Measurements from ENCODE around the gene XXYLT1.
"Not testable (repeated sequence)": the region's sequence is repeated elsewhere in the genome, so short reads cannot be mapped to it uniquely, and the experiment has no call there.

The XXYLT1 gene

DNA sequence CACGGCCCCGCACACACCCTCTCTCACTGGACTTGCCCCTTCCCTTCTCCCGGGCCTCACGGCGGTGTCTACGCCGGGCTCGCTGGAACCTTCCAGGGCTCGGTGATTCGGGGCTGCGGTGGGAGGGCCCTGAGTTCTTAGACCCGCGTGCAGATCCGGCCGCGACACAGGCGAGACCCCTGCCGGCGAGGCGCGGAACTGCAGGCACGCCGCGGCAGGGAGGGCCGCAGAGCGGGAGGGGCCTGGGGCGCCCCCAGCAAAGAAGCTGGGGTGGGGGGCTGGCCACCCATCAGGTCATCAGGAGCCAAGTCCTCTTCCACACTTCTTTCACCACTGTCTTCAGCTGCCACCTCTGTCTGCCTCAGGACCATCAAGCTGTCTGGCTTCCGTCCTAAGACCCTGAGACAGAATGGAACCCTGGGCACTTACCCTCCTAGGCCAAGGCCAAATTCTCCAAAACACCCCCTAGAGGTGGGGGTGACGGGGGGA is 164.5 kb downstream of the XXYLT1 start:
- peak; percentile 90 for DNase-seq

DNA sequence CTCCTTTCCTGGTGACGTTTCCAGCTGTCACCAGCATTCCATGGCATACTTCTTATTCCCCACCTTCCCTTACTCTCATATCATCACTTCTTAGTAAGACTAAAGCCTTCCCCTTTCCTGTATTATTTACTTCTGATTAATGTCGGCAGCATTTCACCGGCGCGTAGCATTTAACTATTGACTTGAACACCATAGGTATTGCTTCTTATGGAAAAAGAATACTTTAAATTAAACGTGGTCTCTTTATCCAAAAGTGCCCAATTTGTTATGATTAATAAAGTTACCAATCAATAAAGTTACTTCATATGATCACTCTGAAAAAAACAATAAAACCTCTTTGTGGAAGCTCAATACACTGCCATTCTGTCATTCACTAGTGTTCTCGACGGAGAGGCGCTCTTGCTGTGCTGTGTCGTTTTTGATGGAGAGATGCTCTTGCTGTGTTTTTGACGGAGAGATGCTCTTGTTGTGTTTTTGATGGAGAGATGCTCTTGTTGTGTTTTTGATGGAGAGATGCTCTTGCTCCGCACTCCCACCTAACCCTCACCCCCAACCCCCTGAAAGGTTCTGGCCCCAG is 165.0 kb downstream of the XXYLT1 start:
- DNase-seq = no peak

DNA sequence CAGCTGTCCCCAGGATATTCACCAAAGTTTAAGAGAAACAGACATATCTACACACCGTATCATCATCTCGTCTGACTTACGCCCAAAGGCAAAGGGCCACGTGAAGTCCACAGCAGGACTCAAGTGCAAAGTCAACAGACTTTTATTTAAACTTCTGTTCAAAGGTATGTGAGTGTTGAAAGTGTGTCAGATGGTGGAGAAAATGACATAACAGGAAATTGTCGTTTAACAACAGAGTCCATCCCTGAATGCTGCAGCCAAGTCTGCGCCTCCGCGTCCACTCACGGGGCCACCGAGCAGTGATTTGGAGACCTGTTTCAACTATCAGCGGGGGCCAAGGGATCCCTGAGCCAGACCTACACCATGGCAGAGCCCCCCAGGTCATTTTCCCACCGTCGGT is 165.6 kb downstream of the XXYLT1 start:
- DNase-seq = no peak

DNA sequence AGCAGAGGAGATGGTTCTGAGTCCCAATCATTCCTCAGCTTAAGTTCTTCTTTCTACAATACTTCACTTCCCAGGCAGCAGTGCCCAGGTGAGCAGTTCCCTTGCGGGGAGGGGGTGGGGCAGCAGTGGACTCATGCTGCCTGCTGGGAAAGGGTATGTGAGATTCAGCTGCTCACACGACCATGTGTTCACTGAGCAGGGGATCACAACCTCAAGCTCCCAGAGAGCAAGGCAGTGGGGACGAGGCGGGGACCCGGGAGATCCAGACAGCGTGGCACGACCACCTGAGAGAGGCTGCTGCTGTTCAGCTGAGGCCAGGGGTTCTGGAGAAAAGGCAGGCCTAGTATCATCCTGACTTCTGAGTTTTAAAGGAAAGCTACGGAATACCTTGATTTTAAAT is 166.6 kb downstream of the XXYLT1 start:
- no peak for DNase-seq

DNA sequence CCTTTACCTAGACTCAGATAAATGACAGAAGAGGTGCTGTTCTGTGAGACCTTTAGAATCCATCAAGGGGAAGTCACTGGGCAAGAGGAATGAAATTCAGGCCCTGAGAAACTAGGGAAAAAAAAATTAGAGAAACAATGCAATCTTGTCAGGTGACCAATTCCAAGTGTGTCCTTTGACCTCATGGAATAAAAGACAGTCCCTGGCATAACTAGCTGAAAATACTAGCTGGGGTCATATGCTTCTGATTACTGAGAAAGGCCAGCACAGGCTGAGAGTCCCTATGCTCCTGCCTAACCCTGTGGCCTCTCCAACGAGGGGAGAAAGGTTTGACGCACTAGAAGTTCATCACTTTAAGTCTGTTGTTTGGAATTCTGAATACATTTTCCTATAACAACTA is 167.3 kb downstream of the XXYLT1 start:
- DNase-seq = no peak

DNA sequence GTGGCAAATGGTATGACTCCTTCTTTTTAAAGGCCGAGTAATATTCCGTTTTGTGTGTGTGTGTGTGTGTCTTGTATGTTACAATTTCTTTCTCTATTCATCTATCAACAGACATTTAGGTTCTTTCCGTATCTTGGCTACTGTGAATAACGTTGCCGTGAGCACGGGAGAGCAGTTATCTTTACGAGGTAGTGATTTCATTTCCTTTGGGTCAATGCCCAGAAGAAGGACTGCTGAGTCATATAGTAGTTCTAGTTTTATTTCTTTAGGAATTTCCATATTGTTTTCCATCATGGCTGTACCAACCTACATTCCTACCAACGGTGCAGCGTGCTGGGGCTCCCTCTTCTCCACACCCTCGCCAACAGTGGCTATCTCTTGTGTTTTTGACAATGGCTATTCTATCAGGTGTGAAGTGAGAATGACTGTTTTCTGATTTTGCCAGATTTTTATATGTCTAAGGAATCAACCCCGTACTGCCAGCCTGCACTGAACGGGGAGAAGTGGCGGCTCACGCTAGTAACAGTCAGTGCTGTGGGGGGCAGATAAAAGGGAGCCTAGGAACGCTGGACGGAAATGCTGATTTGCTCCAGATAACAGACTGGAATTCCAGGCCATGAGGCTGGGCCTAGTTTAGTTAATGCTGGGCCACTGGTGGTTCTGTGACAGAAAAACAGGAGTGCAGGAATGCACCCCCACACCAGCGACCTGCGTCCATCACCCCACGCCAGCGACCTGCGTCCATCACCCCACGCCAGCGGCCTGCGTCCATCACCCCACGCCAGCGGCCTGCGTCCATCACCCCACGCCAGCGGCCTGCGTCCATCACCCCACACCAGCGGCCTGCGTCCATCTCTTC is 168.1 kb downstream of the XXYLT1 start:
- no peak for DNase-seq

DNA sequence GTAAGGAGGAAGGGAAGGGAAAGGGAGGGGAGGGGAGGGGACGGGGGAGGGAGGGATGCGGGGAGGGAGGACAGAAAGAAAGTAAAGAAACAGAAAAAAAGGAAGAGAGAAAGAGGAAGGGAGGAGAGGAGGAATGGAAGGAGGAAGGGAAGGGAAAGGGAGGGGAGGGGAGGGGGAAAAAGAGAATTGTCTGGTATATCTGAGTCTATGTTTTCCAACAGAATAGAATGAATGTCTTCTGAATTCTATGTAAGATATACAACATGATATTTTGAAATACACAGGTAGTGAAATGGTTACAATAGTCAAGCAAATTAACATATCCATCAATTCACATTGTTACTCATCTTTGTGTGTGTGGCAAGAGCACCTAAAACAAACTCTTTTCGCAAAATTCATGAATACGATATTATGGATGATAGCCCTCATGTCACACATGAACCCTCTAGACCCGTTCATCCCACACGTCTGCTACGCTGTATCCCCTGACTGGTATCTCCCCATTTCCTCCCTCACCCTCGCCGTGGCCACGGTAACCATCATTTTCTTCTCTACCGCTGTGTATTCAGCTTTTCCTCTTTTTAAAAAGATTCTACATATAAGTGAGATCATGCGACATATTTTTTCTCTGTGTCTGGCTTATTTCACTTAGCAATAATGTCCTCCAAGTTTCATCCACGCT is 168.9 kb downstream of the XXYLT1 start:
- no peak for DNase-seq

DNA sequence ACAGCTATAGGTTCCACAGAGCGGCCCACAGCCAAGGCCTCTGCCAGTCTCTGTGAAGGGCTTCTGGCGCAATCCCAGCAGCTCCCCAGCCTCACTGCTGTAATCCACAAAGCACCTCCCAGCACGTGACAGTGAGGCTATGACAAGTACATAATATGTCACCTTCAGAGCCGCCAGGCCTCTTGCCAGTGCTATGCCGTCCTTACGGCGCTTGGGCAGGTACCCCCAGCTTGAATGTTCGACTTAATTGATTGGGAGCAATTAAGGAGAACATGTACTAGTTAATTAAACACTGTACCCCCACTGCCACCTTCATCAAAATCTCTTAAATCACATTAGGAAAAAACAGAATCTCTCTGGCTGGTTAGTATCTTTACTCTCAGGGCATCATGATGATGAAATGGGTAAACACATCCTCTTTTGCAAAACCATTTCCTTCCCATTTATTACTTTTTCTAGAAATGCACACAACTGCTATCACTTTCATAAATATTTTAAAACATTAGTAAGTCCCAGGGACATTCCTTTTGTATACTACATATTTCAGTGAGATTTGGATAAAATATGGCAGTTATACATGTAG is 169.9 kb downstream of the XXYLT1 start:
- no peak for DNase-seq

DNA sequence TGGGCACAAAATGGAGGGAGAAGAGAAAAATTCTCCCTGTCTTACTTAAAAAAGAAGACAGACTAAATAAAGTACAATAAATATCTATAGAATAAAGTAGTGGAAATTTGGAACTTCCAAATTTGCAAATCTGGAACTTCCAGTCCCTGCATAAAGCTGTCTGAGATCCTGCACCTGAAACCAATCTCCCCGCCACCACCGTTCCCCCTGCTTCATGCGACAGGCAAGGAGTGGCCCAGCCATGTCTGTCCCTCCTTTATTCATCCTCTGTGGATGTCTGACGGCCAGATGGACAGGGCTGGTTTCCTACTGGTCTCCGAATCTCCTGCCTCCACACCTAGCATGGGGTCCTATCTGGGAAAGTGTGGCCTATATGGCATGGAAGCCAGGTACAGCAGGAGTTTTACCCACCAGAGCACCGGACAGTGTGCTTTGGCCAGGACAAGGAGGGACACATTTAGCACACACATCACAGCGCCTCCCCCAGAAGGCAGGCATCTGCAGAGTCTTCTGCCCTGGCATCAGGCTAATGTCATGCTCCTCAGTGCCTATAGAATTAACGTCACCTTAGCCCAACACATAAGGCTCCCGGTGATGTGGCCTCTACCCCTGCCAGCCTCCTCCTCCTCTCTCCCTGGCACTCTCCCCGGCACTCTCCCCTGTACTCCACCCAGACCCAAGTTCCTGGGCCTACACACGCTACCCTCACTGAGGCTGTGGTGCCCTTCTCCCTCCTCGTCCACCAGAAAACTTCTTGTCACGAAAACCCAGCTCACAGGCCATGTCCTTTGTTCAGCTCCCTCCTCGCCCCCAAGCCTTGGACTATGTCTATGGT is 170.8 kb downstream of the XXYLT1 start:
- DNase-seq = no peak

DNA sequence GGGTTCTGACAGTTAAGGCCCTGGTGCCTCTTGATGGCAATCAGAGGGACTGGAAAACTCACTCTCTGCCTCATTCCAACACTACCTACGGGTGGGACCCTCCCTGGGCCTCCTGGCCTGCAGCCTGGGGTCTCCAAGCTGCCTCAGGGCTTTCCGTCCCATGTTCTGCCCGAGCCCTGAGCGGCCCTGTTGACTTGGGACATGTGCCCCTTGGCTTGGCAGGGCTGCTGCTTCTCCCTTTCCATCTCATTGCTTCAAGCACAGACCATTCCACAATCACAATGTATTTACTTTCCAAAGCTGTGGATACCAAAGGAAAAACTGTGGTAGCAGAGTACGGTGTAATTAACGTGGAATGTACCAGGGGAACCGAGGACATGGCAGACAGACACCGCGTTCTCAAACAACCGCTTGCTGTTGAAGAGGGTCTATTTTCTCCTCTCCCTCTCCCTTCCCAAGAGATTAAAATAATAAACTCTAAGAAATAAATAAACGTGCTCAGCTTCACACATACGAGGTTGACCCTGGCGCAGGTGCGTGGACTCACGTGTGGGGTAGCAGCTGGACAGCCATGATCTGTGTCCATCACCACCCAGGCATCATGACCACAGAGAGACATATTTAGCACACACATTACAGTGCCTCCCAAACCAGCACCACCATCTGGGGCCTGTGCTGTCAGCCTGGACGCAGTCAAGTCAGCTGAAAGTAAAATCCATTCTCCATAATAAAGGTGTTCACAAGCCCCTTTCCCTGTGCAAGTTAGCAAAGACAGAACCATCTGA is 172.0 kb downstream of the XXYLT1 start:
- DNase-seq = no peak

DNA sequence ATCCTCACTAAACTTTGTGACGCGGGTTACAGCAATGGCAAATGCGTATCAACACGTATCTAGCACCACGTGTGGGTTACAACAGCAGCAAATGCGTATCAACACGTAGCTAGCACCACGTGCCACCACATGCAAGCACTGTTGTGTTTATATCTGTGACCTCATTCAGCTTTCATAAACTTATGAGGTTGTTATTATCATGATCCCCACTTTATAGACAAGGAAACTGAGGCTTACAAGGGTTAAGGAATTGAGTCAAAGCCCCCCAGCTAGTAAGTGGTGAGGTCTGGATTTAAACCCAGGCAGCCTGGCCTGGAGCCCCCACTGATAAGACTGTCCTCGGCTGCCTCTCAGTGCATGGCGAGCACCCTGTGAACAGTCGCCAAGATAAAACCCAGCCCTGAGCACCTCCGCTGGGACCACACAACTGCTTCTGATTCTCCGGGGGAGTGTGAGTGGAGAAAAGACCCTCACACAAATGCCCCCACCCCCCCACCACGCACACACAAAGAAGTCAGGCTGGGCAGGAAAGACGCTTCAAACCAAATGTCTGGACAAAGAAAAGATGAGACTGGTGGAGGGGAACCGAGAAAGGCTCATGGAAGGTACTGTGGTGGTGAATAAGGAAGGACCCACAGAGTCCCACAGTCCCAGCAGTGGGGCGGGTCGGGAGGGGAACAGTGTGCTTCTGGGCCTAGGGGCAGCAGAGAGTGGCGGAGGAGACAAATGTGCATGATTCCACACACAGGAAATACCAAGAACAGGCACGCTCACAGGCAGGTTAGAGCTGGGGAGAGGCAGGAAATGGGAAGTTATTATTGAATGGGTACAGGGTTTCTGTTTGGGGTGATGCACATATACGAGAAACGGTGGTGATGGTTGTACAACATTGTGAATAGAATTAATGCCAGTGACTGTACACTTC is 173.4 kb downstream of the XXYLT1 start:
- no peak for DNase-seq

DNA sequence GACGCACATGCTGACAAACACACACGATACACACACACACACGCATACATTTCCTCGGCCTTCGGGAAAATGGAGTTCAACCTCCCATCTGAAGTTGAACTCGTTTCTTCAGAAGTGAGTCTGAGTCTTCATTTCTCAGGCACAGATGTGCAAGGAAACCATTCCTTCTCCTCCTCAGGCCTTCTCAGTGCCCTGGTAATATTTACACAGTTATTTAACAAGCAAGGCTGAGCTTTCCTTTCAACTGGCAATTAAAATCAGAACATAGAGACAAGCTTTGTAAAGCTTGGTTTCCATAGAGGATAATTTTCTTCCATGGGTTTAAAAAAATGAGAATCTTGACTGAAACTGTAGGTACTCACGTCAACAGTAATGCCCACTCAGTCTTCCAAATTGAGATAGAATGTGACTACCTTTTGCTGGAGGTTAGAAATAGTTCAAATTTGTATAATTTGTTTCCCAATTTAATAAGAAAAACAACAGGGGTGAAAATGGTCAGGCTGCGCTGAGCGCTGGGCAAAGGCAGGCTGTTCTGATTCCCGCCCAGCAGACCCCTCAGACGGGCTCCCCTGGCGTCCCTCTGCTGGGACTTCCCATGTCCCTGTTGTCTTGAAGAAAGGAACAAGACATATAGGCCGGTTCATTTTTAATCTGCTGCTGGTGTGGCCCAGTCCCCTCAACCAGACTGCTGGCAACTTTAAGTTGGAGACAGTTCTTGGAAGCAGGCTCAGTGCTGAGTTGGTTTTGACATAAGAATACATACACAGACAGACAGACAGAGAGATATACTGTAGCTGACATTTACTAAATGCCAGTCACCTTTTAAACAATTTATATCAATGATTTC is 174.3 kb downstream of the XXYLT1 start:
- no peak for DNase-seq

DNA sequence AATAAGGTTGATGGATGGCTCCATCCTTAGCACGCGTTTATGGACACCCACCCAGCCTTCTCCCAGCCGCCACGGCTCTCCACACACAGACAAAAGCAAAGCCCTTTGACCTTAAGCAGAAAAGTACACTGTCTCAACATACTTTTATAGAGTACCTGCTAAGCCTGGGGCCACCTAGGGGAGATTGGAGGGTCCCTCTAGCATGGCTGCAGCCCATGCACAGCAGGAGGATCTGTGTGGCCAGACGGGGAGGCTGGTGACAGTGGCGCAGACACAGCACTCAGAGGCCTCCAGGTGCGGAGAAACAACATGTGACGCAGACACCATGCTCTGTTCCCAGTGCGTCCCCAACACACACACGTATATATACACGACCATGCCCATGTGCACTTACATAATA is 174.9 kb downstream of the XXYLT1 start:
- no peak for DNase-seq

DNA sequence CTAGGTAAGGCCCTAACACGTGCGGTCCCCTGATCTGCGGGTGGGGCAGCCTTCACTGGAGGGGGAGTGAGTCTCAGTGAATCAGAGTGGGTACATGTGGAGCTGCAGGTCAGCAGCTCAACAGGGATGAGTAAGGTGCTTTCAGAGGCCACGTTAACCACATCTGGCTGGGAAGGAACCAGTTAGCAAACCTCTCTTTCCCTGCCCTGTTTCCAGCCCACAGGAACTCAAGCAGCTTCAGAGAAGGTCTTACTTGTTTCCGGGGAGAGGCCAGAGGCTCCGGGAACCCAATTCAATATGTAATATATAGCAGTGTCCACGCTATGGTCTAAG is 175.3 kb downstream of the XXYLT1 start:
- no peak for DNase-seq

DNA sequence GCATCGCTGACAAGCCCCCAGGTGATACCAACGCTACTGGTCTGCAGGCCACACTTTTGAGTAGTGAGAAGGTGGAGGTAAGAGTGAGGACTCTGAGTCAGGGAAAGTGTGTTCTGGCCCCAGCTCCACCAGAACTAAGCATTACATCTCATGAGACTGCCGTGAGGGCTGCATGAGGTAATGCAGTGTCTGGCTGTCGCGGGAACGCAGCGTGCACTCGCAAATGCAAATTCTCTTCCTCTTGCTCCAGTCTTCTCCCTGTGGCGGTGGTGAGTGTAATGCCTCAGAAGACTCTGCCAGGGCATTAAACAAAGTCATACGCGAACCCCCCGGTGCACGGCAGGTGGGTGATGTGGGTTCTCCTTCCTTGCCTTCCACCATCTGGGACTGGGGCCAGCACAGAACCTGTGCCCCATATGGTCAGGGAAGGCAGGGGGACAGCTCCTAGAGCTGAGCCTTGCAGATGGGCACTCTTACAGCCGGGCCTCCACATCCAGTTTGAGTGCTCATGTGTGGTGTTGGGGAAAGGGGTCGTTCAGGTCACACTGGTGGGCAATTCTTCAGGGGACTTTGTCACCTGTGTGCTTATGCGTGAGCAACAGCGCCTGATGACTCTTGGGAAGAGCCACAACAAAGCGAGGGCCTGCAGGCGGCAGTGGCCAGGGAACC is 175.8 kb downstream of the XXYLT1 start:
- no peak for DNase-seq

DNA sequence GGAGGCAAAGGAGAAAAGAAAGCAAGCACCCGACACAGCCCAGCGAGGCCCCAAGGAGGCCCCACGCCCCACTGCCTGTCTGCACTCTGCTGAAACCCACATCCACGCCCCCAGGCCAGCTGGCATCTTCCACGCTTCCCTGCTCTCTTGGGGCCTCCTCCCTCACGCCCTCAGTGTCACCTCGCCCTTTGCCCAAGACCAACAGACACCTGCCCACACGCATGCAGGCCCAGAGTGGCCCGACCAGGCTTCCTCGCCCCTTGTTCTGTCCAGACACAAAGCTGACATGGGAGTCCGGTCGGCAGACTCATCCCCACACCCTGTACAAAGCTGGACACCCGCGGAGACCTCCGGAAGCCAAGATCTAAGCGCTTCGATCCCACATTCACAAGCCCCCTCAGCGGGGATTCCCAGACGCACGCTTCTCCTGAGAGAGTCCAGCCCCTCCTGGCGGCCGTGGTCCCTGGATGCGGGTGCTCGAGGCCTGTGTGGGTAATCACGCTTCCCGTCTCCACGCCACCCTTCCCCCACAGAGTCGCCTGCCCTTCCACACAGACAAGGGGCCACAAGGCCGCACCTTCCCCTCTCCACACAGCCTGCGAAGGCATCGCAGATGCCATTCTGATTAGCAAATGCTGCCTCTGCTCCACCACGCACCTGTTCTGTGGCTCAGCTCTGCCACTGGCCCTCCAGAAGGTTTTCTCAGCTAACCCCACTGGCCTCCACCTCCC is 176.6 kb downstream of the XXYLT1 start:
- DNase-seq = no peak

DNA sequence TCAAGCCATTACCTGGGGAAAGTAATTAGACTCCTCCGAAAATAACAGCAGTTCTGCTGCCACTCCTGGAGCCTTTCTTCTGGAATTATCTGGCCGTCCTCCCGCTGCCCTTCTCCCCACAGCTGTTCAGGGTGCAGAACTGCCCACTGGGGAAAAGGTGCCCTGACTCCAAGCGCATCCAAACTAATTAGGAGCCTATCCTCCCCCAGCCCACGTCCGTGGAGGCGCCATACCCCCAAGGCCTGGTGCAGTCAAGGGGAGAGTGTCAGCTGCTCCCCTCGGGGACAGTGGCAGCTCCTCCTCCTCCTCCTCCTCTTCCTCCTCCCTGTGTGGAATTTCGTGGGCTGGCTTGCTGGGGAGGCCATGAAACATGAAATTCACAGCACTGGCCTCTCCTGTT is 177.2 kb downstream of the XXYLT1 start:
- no peak for DNase-seq

DNA sequence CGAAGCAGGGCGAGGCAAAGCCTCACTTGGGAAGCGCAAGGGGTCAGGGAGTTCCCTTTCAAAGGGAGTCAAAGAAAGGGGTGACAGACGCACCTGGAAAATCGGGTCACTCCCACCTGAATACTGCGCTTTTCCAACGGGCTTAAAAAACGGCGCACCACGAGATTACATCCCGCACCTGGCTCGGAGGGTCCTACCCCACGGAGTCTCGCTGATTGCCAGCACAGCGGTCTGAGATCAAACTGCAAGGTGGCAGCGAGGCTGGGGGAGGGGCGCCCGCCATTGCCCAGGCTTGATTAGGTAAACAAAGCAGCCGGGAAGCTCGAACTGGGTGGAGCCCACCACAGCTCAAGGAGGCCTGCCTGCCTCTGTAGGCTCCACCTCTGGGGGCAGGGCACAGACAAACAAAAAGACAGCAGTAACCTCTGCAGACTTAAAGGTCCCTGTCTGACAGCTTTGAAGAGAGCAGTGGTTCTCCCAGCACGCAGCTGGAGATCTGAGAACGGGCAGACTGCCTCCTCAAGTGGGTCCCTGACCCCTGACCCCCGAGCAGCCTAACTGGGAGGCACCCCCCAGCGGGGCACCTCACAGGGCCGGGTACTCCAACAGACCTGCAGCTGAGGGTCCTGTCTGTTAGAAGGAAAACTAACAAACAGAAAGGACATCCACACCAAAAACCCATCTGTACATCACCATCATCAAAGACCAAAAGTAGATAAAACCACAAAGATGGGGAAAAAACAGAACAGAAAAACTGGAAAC is 182.9 kb downstream of the XXYLT1 start:
- DNase-seq = not testable (repeated sequence)
